ENCODE data around the gene KRTAP5-1.
A peak's percentile ranks its signal among the peaks of the same experiment; 100 is the strongest.
"Not testable (repeated sequence)": the region's sequence is repeated elsewhere in the genome, so short reads cannot be mapped to it uniquely, and the experiment has no call there.

The KRTAP5-1 gene

GRCh38 chr11:1600626-1601025, 15.5 kb upstream of the KRTAP5-1 start:
- DNase-seq: no peak

- no peak for DNase-seq
These were observed 13.7 kb upstream of the KRTAP5-1 start for GRCh38 chr11:1598816-1599215.

GRCh38 chr11:1598406-1598805, 13.3 kb upstream of the KRTAP5-1 start:
- DNase-seq: not testable (repeated sequence)

GRCh38 chr11:1597994-1598380, 12.9 kb upstream of the KRTAP5-1 start, which contains the start of gene KRTAP5-2:
TSS of gene KRTAP5-2 (minus strand) at chr11:1598294. CDS start at chr11:1598250, 44 bp downstream.
- DNase-seq: no peak

- no peak for DNase-seq
These were observed 12.4 kb upstream of the KRTAP5-1 start for GRCh38 chr11:1597331-1597993.

- DNase-seq: not testable (repeated sequence)
These were observed 11.6 kb upstream of the KRTAP5-1 start for GRCh38 chr11:1596576-1597121.

- peak; percentile 9 for DNase-seq
These were observed 11.0 kb upstream of the KRTAP5-1 start for GRCh38 chr11:1595994-1596575.

- no peak for DNase-seq
These were observed 7.5 kb upstream of the KRTAP5-1 start for GRCh38 chr11:1592628-1593027.

- DNase-seq: no peak
These were observed 4.9 kb upstream of the KRTAP5-1 start for GRCh38 chr11:1589996-1590395.

- not testable (repeated sequence) for DNase-seq
These were observed 4.3 kb upstream of the KRTAP5-1 start for GRCh38 chr11:1589191-1589963.

GRCh38 chr11:1586699-1587098, 1.6 kb upstream of the KRTAP5-1 start:
- DNase-seq: no peak

GRCh38 chr11:1582909-1583308, 2.2 kb downstream of the KRTAP5-1 start:
- DNase-seq: not testable (repeated sequence)

- no peak for DNase-seq
These were observed 3.1 kb downstream of the KRTAP5-1 start for GRCh38 chr11:1581976-1582375.

- DNase-seq: no peak
These were observed 8.3 kb downstream of the KRTAP5-1 start for GRCh38 chr11:1576825-1577224.

GRCh38 chr11:1575756-1576155, 9.3 kb downstream of the KRTAP5-1 start:
- DNase-seq: not testable (repeated sequence)

- no peak for DNase-seq
These were observed 10.2 kb downstream of the KRTAP5-1 start for GRCh38 chr11:1574933-1575242.

- DNase-seq: peak; percentile 87
These were observed 10.7 kb downstream of the KRTAP5-1 start for GRCh38 chr11:1574238-1574932.

- DNase-seq: no peak
These were observed 11.2 kb downstream of the KRTAP5-1 start for GRCh38 chr11:1573903-1574237.

GRCh38 chr11:1573077-1573902, 11.8 kb downstream of the KRTAP5-1 start:
- no peak for DNase-seq

- DNase-seq: peak; percentile 66
These were observed 12.6 kb downstream of the KRTAP5-1 start, which contains the start of gene DUSP8 for GRCh38 chr11:1572197-1573076. TSS of gene DUSP8 (minus strand) at chr11:1572271. CDS start at chr11:1565826, 6,445 bp downstream.

GRCh38 chr11:1571760-1572196, 13.3 kb downstream of the KRTAP5-1 start:
- no peak for DNase-seq
